GM04504 (cell line): ENCODE data around the gene TMEM101.
"Not testable (repeated sequence)": the region's sequence is repeated elsewhere in the genome, so short reads cannot be mapped to it uniquely, and the experiment has no call there.

Source experiments
- DNase-seq: peaks from one replicate; pipeline ENCODE4 v3.0.0-alpha.2; 2012; ENCODE audit warnings: low read depth

TMEM101 gene

DNA sequence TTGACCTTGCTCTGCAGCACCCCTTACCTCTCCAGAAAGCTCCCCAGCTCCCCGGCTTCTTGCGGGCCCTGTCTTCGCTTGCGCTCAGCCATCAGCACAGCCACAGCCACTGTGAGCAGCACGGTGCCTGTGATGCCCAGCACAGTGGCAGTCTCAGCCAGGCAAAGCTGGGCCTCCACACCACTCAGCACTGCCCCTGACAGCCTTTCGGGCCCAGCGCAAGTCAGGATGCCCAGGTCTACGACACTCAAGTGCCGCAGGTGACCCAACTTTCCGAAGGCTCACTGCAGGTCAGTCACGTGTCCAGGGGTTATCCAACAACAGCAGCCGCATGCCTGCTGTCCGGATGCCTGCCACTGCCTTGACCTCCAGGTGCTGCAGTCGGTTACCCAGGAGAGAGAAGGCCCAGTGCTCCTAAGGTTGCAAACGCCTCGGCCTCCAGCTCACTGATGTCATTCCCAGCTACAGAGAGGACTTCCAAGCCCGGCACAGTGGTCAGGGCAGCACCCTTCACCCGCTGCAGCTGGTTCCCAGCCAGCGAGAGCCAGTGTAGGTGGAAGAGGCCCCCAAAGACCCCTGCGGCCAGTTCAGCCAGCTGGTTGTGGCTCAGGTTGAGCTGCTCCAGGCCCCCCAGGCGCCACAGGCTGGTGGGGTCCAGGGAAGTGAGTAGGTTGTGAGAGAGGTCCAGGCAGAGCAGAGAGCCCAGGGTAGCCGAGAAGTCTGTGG is 8.9 kb upstream of the TMEM101 start:
- DNase-seq = no peak

DNA sequence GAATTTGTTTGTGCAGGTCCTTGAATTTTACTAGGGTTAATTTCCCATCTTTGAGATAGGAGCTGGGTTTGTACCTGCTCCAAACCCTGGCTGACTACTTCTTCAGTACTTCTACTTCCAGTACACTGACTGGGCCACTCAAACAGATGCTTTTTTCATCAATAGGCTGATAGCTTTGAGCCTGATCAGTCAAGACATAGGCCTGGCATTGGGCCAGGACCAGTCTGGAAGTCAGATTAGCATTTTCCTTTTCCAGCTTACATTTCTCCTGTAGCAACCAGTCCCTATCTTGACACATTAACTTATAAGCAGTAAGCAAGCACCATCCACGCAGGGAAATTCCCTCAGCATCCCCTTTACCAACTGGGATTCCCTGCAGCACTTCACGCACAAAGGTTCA is 7.5 kb upstream of the TMEM101 start:
- DNase-seq = no peak

DNA sequence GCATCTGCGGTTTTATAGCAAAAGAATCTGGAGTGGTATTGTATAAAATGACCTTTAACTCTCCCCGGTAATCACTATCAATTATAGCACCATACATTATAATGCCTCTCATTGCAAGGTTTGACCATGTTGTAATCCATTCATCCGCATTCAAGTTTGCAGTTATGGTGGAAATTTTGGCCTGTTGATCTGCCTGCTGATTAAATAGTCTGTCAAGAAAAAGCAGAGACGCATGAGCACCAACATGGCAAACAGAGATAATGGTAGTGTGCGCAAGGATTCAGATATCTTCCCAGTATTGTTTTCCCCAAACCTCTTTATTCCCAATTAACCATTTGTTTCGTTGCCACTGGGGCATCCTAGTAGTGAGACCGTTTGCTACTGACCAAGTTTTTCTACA is 6.5 kb upstream of the TMEM101 start:
- not testable (repeated sequence) for DNase-seq

DNA sequence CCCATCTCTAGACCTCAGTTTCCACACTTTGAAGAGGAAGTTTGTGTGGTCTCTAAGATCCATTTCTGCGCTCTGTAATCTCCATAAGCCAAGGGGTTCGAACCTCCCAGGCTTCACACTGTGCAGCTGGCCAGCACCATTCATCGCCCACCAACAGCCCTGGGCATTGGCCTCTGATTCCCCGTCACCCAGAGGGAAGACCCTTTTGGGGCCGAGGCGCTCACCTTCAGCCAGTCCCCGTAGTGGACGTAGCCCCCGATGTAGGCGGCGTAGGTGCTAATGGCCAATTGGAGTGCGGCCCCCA is 678 bp downstream of the TMEM101 start:
- DNase-seq = no peak

DNA sequence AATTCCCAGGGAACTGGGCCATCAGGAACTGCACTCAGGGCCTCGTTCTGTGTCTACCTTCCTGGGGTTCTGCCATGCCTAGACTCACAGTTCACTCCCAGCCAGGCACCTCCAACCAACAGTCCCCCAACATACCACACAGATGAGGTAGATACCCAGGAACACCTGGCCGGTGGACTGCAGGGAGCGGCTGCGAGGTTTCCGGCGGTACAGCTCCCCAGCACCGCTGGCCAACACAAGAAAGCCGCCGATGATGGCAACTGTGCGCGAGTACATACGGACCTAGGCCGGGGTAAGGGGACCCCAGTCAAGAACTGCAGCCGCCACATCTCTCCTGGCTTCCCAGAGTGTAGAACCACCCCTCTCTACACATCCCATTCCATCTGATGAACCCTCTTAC is 1.9 kb downstream of the TMEM101 start:
- DNase-seq = no peak

DNA sequence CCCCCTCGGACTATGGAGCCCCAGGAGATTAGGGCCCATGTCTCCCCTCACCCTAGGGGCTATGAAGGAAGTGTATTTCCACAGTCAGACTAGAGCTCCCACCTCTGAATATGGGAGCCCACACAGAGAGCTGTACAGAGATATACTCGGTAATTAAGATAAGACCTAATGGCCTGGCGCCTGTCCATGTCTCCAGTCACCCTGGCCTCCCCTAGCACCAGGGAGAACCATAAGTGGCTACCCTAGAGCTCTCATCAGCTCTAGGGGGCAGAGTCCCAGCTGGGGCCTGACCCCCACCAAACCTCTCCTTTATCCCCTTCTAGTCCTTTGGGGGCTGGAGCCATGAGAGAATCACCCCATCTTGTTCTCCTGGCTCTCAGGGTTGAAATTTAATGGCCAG is 2.4 kb downstream of the TMEM101 start:
- DNase-seq = no peak

DNA sequence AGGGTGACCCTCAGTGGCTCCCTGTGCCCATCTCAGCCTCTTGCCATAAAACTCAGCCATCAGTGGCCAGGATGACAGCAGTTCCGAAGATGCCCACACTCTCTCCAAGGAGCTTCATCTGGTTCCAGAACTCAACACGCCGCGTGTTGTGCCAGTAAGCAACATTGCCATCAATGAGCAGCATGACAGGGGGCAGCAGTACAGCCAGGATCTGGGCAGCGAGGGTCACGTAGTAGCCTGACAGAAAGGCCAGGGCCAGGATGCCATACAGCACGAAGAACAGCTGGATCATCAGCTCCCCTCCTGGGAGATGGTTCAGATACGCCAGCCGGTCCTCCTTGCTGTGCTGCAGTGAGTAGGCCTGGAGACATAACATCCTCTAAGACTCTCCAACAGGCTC is 2.9 kb downstream of the TMEM101 start:
- no peak for DNase-seq

DNA sequence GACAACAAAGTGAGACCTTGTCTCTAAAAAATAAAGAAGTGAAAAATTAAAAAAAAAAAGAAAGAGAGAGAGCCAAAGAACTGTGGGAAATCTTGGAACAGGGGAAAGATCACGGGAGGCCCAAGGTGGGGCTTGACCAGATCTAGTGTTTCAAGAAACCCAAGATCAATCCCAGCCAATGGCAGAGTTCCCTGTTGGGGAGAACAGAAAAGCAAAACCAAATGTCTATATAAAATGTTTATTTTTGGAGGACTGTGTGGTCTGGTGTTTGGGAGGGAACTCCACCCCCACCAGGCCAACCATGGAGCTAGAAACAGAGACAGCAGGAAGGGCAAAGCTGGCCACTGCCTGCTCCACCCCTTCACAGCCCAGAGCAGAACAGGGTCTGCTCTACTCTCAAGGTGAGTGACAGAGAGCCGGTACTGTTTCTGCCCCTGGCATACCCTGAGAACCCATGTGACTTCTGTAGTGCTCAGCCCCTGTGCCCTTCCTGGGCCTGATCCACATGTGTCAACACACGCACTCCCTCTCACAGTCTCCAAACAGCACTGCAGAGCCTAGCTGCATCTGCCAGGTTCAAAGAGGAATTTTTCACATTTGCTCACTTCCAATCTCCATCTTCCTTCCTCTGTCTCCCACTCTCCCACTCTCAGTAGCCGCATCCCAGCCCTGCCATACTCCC is 3.7 kb downstream of the TMEM101 start:
- no peak for DNase-seq

DNA sequence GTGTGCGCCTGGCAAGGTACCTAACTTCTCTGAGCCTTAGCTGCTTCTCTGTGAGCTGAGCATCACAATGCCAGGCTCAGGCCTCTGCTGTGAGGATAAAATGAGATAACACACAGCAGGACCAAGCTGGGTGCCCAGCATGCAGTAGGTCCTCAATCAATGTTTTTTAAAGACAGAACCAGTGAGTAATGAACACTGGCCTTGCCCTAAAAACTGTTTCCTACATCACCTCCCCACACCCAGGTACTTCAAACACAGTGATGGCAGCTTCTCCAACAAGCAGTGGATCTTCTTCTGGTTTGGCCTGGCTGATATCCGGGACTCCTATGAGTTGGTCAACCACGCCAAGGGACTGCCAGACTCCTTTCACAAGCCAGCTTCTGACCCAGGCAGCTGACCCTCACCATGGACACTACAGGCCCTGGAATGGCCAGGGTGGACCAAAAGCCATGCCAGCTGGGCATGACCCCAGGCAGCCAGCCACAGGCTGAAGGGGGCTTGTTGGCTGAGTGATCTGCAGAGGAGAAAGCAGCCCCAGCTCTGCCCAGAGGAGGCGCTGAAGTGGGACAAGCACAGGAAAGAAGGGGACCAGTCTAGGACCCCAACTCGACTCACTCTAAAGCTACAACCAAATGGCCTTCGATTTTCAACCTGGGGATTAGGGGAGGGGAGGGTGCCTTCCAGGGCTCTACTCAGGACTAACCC is 6.4 kb downstream of the TMEM101 start:
- no peak for DNase-seq

DNA sequence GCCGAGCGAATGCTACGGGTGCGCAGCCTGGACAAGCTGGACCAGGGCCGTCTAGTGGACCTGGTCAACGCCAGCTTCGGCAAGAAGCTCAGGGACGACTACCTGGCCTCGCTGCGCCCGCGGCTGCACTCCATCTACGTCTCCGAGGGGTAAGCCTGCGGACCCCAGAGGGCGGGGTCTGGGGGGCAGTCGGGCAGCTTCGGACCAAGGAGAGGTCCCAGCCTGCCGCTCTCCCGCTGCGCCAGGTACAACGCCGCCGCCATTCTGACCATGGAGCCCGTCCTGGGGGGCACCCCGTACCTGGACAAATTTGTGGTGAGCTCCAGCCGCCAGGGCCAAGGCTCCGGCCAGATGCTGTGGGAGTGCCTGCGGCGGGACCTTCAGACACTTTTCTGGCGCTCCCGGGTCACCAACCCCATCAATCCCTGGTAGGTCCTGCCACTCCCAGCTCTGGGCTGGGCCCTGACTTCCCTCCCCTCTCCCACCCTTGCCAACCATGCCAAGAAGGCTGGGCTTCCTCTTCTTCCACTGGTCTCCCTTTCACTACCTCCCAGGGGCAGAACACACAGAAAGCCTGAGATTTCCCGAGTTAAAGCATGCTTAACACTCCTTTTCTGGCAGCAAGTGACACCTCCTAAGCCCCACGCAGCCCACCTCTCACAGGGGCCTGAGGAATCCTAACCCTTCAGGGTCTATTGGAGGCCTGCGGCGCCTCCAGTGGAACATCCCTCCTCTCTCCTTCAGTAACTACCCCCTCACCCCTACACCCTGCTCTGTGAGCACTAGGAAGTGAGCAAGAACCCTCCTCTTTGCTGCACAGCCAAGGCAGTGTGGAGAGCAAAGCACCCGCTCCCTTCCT is 7.2 kb downstream of the TMEM101 start:
- DNase-seq = no peak

DNA sequence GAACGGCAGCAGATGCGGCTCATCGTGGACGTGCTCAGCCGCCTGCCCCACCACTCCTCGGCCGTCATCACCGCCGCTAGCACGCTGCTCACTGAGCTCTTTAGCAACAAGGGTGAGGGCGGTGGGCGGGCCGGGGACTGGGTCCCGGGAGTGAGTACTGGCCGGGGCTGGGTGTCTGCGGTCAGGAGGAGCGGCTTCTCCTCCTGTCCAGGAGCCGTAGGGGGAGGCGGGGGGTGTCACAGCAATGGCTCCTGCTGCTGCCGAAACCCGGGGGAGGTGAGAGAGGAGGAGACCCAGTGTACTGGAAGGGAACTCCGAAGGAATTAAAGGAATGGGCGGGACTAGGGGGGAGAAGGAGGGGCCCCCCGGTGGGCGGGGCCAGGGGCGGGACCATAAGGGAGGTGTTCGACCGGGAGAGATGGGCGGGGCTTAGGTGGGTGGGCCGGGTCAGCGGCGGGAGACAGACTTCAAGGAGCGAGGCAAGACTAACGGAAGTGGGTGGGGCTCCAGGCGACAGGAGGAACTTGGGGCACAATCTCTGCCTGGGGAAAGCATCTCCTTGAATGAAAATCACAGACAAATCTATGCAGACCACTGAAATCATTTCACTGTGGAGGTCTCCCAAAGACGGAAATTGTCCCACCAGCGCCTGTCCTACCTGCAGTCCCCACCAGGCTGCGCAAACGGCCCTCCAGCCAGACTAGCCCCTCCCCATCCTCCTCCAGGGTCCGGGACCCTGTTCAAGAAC is 8.0 kb downstream of the TMEM101 start:
- peak; percentile 88 for DNase-seq

DNA sequence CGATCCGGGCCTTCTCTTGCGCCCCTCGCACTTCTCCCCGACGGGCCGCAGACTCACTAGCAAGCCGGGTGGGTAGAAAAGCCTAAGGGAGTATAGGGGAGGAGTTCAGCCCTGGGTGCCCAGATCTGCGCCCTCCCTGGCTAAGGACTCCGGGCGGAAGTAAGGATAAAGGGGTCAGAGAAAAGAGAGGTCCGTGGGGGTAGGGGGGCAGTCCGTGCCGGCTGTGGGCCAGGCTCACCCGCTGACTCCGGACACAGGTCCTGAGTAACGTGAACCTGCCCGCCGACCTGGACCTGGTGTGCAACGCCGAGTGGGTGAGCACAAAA is 8.5 kb downstream of the TMEM101 start:
- no peak for DNase-seq

DNA sequence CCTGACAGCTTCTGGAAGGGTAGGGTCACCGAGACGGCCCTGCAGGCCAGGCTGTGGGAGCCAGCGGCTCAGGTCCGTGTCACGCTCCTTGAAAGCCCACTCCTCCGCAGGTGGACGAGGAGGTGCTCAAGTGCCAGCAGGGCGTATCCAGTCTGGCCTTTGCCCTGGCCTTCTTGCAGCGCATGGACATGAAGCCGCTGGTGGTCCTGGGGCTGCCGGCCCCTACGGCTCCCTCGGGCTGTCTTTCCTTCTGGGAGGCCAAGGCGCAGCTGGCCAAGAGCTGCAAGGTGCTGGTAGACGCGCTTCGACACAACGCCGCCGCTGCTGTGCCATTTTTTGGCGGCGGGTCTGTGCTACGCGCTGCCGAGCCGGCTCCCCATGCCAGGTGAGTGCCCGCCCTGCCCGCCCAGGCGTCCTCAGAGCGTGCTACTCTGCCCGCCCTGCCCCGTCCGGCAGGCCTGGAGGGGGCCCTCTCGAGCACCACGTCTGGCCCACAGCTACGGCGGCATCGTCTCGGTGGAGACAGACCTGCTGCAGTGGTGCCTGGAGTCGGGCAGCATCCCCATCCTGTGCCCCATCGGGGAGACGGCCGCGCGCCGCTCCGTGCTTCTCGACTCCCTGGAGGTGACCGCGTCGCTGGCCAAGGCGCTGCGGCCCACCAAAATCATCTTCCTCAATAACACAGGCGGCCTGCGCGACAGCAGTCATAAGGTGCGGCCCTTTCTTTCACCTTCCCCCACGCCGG is 9.1 kb downstream of the TMEM101 start:
- DNase-seq = no peak

DNA sequence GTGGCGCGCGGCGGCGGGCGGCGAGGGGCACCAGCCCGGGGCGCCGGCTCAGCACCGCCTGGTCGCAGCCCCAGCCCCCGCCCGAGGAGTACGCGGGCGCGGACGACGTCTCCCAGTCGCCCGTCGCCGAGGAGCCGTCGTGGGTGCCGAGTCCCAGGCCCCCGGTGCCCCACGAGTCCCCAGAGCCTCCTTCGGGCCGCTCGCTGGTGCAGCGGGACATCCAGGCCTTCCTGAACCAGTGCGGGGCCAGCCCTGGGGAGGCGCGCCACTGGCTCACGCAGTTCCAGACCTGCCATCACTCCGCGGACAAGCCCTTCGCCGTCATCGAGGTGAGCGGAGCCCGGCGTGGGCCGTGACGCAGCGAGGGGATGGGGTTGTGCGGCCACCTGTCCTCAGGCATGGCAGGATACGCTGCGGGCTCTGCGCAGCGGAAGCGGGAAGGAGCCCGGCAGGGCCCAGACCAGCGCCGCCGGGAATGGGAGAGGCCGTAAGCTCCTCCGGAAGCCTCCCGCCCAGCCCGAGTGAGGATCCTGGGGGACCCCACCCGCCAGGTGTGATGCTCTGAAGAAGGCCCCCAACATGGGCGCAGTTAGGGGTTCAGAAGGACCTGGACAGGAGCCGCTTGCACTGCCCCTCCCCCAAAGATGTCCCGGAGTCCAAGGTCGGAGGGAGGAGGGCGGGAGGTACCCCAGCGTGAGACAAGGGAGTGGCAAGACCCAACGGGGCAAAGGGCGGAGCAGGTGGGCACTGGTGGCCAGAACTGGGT is 9.8 kb downstream of the TMEM101 start:
- no peak for DNase-seq

DNA sequence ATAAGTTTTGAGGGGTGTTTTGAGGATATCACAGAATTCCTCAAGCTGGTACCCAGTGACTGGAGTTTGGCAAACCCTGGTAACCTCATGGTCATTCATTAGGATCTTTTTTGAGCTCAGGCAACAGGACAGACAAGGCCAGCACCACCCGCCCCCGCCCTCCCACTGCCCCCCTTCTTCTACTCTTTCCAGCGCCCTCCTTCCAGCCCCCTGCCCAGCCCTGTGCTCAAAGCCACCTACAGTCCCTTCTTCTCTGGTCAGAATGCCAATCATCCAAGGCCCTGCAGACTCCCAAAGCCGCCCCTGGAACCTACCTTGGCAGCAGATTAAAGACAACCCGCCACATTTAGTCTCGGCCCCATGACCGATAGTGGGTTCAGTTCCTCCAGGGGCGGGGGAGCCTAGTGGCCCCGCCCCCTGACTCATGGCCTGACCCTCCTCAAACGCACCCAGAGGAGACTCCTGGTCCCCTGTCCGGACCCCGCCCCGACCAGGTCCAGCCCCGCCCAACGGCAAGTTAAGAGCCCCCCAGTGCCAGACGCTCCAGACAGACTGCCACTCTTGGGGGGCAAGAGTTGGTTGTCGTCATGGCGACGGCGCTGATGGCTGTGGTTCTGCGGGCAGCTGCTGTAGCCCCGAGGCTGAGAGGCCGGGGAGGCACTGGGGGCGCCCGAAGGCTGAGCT is 10.5 kb downstream of the TMEM101 start, which contains the start of gene NAGS:
TSS of gene NAGS (plus strand) at position 546 of the 684 bp plus-strand sequence. CDS start at position 588, 42 bp downstream.
- DNase-seq = no peak

DNA sequence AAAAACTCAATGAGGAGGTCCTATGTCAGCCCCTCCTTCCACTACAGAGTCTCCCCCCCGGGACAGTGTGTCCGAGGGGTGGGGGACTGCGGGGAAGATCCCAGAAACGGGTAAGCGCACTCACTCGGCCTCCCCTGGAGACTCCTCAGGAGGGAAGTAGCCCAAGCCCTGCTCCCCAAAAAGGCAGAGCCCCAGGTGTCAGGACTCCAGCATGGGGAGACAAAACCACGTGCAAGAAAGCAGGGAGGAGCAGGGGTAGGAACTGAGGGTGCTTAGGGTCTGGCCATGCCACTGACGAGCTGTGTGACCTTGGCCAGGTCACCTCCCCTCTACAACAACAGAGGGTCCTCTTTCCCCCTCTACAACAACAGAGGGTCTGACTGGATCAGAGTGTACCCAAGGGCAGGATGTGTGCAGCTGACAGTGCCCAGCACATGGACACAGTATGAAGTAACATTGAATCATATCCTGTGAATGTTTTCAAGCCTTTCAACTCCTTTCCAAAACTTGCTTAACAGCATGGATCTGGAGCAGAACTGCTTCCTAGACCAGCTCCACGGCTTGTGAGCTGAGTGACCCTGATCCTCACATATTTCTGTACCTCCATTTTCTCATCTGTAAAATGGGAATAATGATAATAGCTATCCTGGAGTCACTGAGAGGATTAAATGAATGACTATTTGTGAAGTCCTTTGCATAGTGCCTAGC is 12.5 kb downstream of the TMEM101 start:
- DNase-seq = peak; percentile 65

DNA sequence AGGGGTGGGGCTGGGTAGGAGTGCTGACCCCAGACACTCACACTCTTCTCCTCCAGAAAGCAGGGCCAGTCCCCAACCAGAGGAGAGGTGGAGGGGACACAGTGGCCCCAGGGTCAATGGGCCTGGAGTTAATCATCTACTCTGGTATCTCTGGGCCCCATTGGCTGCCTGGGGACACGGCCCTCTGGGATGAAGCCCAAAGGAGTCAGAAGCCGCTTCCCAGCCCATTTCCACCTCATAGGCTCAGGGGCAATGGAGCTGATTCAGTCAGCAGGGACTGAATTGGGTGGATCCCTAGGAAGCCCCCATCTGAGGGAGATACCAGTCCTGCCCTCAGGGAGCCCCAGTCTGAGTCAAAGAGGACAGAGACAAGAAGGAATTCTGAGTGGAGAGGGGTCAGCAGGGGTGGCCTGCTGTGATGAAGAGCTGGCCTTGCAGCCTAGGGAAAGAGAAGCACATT is 13.3 kb downstream of the TMEM101 start:
- no peak for DNase-seq

DNA sequence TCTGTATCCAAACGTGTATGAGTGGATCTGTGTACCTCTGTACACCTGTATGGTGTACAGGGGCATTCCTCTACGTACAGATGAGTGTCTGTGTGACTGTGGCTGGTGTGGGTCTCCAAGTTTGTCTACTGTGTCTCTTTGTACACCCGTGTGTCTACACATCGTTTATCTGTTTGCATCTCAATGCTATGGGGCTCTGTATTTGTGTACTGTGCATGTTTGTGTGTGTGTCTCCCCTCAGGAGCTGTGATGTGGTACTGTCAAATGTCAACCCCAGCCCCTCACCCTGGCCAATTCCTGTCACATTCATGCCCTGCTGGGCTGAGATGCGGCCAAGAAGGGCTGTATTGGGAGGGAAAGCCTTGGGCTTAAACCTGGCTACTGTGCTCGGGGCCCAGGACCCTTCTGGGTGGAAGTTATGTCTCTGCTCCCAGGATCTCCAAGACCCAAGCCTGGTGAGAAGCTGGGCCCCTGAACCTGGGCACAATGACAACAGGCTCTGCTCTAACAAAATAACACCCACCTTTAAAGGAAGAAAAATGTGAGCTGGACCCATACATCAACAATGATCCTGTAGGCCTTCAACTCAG is 13.8 kb downstream of the TMEM101 start:
- DNase-seq = no peak
